NCI-H1105 (cell line): ENCODE data around the gene GPR171.
"Not testable (repeated sequence)": the region's sequence is repeated elsewhere in the genome, so short reads cannot be mapped to it uniquely, and the experiment has no call there.

Source experiments
- DNase-seq: peaks from one replicate; lab custom pipeline; 2025; lab: John Stamatoyannopoulos, UW

GPR171 gene, protein sequence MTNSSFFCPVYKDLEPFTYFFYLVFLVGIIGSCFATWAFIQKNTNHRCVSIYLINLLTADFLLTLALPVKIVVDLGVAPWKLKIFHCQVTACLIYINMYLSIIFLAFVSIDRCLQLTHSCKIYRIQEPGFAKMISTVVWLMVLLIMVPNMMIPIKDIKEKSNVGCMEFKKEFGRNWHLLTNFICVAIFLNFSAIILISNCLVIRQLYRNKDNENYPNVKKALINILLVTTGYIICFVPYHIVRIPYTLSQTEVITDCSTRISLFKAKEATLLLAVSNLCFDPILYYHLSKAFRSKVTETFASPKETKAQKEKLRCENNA

GRCh38 chr3:151203051-151203420 is at the start of gene GPR171:
GPR171 (minus strand) TSS chr3:151203216; CDS start chr3:151199386, 3,830 bp downstream.
- no peak for DNase-seq

- DNase-seq, result no peak
Measured at GRCh38 chr3:151248772-151249337, 45.8 kb upstream of the GPR171 start.

DNA sequence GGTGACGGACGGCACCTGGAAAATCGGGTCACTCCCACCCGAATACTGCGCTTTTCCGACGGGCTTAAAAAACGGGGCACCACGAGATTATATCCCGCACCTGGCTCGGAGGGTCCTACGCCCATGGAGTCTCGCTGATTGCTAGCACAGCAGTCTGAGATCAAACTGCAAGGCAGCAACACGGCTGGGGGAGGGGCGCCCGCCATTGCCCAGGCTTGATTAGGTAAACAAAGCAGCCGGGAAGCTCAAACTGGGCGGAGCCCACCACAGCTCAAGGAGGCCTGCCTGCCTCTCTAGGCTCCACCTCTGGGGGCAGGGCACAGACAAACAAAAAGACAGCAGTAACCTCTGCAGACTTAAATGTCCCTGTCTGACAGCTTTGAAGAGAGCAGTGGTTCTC is 39.0 kb upstream of the GPR171 start:
- DNase-seq, result not testable (repeated sequence)

GRCh38 chr3:151236736-151237135 is 33.7 kb upstream of the GPR171 start:
- DNase-seq, result no peak

DNA sequence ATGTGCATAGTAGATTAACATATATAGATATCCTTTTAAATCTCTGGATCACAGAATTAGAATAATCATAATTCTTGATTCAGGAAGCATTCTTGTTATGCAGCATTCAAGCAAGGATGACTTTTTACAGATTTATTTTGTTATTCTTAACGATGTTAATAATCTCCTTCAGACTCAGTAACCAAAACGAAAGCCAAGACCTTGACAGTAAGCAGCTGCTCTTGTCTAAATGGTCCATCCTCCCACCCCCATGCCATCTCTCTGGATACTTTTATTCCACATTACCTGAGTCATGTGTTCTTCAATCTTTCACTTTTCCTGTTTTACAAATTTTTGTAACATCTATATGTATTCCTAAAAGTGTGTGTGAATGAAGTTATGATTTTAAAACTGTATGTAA is 33.3 kb upstream of the GPR171 start:
- no peak for DNase-seq

DNA sequence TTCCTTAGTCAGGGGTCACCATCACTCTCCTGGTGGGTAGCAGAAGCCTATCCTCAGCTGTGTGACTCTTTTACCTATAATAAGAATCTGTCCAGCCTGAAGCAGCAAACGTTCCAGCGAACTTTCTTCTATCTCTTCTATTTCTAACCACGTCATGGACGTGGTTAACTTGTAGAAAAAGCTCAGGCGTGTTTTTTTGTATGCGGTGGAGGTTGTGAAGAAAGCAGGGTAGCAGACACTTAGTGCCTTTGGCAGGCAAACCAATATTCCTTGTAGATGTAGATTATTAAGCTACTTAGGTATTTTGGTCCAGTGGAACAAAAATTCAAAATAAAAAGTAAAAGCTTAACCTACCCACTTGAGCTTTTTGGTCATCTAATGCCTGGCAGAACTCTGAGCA is 31.8 kb upstream of the GPR171 start:
- no peak for DNase-seq

- no peak for DNase-seq
Measured at GRCh38 chr3:151232991-151233390, 30.0 kb upstream of the GPR171 start.

DNA sequence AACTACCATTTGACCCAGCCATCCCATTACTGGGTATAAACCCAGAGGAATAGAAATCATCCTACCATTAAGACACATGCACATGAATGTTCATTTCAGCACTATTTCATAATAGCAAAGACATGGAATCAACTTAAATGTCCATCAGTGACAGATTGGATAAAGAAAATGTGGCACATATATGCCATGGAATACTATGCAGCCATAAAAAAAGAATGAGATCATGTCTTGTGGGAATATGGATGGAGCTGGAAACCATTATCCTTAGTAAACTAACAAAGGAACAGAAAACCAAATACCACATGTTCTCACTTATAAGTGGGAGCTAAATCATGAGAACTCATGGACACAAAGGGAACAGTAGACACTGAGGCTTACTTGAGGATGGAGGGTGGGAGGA is 29.4 kb upstream of the GPR171 start:
- DNase-seq, result not testable (repeated sequence)

DNA sequence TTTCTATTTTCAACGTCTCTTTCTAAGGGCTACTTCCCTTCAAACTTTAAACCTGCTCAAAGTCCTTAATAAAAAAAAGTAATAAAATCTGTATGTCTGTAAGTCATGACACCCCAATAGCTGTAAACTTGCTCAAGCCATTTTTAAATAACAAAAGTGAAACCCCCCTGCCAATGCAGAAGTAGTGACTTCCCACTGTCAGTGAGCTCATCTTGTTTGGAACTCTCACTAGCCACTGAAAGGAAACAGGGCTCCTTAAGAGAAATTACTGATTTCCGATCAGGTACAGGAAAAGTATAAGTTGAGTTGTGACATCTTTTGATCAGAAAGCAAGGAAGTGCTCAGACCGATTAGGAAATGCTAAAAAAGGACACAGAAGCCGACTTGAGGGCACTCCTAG is 27.6 kb upstream of the GPR171 start:
- no peak for DNase-seq

DNA sequence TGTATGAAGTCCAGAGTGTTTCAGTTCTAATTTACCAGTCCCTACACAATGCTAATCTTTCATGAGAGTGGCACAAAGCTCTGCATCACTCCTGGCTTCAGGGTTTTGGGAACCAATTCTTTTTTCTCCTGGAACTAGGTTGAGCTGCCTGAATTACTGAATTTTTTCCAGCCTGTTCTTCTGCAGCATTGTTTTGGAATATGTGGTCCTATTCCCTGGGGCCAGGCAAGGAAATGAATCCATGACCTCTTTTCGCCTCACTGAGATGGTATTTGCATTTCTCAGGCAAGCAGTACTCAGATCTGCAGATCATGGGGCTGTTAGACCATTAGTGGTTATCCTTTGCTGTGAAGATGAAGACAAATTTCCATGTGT is 25.6 kb upstream of the GPR171 start:
- no peak for DNase-seq

DNA sequence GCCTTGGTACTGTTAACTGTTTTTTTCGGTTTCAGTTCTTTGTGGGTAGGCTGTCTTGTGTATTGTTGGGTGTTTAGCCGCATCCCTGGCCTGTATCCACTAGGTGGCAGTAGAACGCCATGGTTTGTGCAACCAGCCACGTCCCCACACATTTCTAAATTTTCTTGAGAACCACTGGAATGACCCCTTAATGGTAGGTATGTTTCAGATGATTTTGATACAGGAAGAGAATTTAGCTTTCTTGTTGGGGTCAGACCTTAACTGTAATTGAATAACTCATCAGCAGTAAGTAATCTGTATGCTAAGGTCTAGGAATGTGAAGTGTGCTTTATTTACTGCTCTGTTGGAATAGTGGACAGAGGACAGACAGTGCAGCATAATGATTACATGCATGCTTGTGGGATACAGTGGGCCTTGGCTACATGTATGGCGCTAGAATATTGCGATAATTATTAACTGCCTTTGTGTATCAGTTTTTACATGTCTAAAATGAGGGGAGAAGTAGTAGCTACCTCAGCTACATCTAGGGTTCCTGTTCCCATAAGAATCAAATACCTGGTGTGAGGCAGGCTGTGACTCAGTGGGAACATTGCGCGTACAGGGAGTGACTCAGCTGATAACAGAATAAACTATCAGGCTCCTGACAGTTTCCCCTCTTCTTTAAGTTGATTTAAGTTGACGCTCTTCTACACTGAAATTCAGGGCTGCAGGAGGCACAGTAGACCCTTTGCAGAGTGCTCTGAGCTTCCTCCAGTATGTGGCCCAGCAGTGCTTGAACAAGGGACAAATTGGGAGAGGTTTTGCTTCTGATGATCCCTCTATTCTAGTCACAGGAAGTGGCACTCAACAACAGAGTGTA is 25.0 kb upstream of the GPR171 start:
- DNase-seq, result peak; percentile 69

- no peak for DNase-seq
Measured at GRCh38 chr3:151227266-151227806, 24.3 kb upstream of the GPR171 start.

GRCh38 chr3:151226825-151227224 is 23.8 kb upstream of the GPR171 start:
- DNase-seq, result no peak

- peak; percentile 15 for DNase-seq
Measured at GRCh38 chr3:151226088-151226563, 23.1 kb upstream of the GPR171 start.

GRCh38 chr3:151225040-151225975 is 22.3 kb upstream of the GPR171 start:
- no peak for DNase-seq

GRCh38 chr3:151224268-151224866 is 21.4 kb upstream of the GPR171 start:
- DNase-seq, result no peak

DNA sequence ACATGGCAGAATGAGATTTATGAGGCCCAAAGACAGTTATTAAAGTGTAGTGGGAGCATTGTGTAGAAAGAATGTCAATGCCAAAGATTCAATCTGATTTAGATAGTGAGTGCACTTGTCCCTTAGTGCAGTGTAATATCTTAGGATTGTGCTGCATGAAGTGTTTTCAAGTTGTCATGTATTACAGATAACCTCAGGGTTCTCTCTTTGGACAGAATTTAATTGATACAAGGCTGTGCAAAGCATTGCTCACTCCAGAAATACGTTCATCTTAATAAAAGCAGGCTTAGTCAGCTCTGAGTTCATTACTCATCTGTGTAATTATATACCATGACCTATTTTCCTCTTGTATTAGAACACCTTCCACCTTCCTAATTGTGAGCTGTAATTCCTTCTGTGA is 16.0 kb upstream of the GPR171 start:
- no peak for DNase-seq

- no peak for DNase-seq
Measured at GRCh38 chr3:151218136-151218535, 15.1 kb upstream of the GPR171 start.

GRCh38 chr3:151216641-151217607 is 13.9 kb upstream of the GPR171 start:
- DNase-seq, result no peak

GRCh38 chr3:151214459-151214858 is 11.4 kb upstream of the GPR171 start:
- no peak for DNase-seq
